ENCODE measurements around the gene ALK.

- TF ChIP-seq POLR2A (IDR thresholded peaks at IDR 0.05; ENCODE audit: low read depth) (no peak), CTCF (IDR thresholded peaks at IDR 0.05) (no peak), EP300 (IDR thresholded peaks at IDR 0.05) (no peak)
These were observed 305.5 kb downstream of the ALK start for GRCh38 chr2:29615841-29616240.

Measured in esophagus muscularis mucosa (tissue), 4 donors.